HT-29 (cell line): ENCODE measurements around the gene PRR4. TPM values are rescaled to one million over a fixed set of nuclear protein-coding genes. Genes with fewer than 3 reads are reported as not detected.

Experiments used
- DNase-seq: peaks from one replicate; pipeline ENCODE4 v3.0.0-alpha.2; 2015; ENCODE audit warnings: low spot score
- small RNA-seq: library from RNA; depleted of rRNA; stranded (forward); fragments of <200 nt; gene quantifications from one replicate; pipeline ENCODE3, GENCODE V24; 2014
- total RNA-seq: library from RNA; depleted of rRNA; stranded (reverse); fragments of >200 nt; shearing (Covaris generic); gene quantifications from 2 replicates; pipeline ENCODE4 v1.2.3, GENCODE V29; 2014; rRNA removed

Gene PRR4
- total RNA-seq, 1 experiment from 2014 or later = 0.28 TPM

DNA sequence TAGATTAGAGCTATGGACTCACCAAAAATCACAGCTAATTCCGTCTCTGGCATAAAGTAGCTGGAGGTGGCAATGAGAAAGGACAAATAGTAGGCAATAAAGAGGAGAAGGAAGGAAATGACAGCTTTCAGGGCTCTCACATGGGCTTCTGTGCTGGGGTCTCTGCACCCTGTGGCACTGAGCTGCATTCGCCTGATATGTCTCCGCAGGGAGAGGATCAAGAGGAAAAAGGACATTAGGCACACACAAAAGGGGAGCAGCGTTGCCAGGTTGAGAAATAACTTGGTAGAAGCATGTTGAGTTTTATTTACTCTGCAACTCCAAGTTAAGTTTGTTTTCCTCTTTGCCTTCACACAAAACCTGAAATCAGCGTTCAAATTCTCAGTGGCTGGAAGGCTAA lies 47.5 kb downstream of the PRR4 start:
- no peak for DNase-seq

Small RNA genes lying within 50 kb of the gene (small RNA-seq; reads per million reads assigned to genes)
- gene PRR4 = not detected

Other genes with a start within 250 kb of the PRR4 start
- 34.0 and 41.7 TPM in 2 replicates for gene MAGOHB, start 235.9 kb downstream of the PRR4 start, total RNA-seq
- 7.4 and 12.8 TPM in 2 replicates for gene STYK1, start 175.4 kb downstream of the PRR4 start, total RNA-seq
- 195 and 214 TPM in 2 replicates for gene YBX3, start 126.2 kb downstream of the PRR4 start, total RNA-seq
- gene TAS2R7, start 46.8 kb downstream of the PRR4 start, total RNA-seq = not detected in 2 replicates
- gene TAS2R8, start 42.2 kb downstream of the PRR4 start, total RNA-seq = not detected in 2 replicates
- gene TAS2R9, start 39.3 kb downstream of the PRR4 start, total RNA-seq = 0.56 TPM in 1 of 2 replicates, not detected in the other
- 0.21 and 0.36 TPM in 2 replicates for gene TAS2R10, start 23.1 kb downstream of the PRR4 start, total RNA-seq
- 13.8 and 17.4 TPM in 2 replicates for gene PRH1, start 34.8 kb upstream of the PRR4 start, total RNA-seq
- 0.16 and 0.46 TPM in 2 replicates for gene TAS2R13, start 60.1 kb upstream of the PRR4 start, total RNA-seq
- not detected in 2 replicates for gene PRH2, start 79.8 kb upstream of the PRR4 start, total RNA-seq
- gene TAS2R14, start 89.8 kb upstream of the PRR4 start, total RNA-seq = 1.4 and 1.8 TPM in 2 replicates
- gene TAS2R50, start 137.4 kb upstream of the PRR4 start, total RNA-seq = 0.26 and 0.99 TPM in 2 replicates
- gene TAS2R20, start 148.8 kb upstream of the PRR4 start, total RNA-seq = 0.79 and 0.86 TPM in 2 replicates
- gene TAS2R19, start 173.1 kb upstream of the PRR4 start, total RNA-seq = 1.6 and 3.3 TPM in 2 replicates
- 1.3 and 2.3 TPM in 2 replicates for gene TAS2R31, start 181.9 kb upstream of the PRR4 start, total RNA-seq
- gene TAS2R46, start 212.8 kb upstream of the PRR4 start, total RNA-seq = 0.31 and 0.76 TPM in 2 replicates
- 0.51 and 1.7 TPM in 2 replicates for gene TAS2R43, start 242.8 kb upstream of the PRR4 start, total RNA-seq